T-helper 1 cell treated with Interleukin-12 subunit alpha and Interleukin-12 subunit beta and Interleukin-4 antibody, amounts not matched to agents 30 ng/mL and 1 ng/mL, for 36 hours (primary cell): Measurements from ENCODE around the gene XPO5. TPM values are rescaled to one million over a fixed set of nuclear protein-coding genes. Genes with fewer than 3 reads are reported as not detected.

Source experiments
- intact Hi-C: fragments of 100-400 bp; cut with micrococcal nuclease; formaldehyde crosslinking; loops from one replicate; pipeline ENCODE4 v1.15.1; 2024
- total RNA-seq: library from RNA; stranded (reverse); gene quantifications from 2 replicates; pipeline ENCODE4 v1.2.3, GENCODE V29; 2022

The XPO5 gene
- total RNA-seq, 1 donor from 2014 or later = 94.6 TPM

DNA sequence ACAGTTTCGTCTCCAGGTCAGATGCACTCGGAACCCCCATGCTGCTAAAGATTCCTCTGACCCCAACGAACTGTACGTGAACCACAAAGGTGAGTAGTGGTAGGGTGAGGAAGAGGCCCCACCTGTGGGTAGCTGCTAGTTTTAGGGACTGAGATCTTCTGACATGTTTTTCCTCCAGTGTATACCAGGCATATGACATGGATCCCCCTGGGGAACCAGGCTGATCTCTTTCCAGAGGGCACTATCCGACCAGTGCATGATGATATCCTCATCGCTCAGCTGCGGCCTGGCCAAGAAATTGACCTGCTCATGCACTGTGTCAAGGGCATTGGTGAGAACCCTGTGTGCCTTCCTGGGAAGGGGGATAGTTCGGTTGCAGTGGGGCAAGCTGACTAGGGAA, 55.7 kb downstream of the XPO5 start:
- intact Hi-C loops = no loop called here

DNA sequence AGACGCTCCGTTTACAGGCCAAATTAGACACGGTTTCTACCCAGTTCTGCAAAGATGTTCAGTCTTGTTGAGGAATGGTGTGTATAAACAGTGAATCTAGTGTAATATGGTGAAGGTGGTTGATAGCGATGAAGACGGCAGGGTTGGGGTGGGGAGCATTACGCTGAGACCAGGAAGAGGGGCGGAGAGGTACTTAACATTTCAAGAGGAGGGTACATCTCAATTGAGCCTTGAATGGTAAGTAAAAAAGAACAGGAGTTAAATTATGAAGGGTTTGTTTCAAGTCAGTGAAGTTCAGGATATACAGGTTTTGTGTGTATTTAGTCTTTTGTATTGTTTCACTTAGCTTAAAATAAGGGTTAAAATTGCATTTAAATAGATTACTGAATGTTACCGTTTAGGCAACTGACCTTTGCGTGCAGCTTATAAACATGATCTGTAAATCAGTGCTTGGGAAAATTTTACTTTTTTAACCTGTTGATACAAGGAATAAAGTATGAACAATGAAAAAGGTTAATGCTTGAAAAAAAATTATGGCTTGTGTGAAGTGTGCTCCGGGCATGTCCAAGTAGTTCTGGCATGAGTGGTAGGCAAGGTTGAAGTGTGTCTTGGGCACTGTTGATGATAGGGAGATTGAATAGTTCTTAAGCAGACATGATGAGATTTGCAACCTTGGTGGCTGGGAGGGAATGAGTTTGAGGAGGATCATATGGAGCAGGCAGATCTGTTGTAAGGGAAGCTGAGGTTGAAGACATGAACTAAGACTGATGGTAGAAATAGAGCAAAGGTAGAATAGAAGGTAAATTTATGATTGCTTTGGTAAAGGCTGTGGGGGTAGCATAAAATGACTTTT, 58.1 kb downstream of the XPO5 start:
- intact Hi-C loops = loop anchor here (1.0 to 5.0 kb wide), 16 partner anchors 11 to 955 kb away; partner anchors contain the start of genes ABCC10, CDC5L, CNPY3 and CUL7

DNA sequence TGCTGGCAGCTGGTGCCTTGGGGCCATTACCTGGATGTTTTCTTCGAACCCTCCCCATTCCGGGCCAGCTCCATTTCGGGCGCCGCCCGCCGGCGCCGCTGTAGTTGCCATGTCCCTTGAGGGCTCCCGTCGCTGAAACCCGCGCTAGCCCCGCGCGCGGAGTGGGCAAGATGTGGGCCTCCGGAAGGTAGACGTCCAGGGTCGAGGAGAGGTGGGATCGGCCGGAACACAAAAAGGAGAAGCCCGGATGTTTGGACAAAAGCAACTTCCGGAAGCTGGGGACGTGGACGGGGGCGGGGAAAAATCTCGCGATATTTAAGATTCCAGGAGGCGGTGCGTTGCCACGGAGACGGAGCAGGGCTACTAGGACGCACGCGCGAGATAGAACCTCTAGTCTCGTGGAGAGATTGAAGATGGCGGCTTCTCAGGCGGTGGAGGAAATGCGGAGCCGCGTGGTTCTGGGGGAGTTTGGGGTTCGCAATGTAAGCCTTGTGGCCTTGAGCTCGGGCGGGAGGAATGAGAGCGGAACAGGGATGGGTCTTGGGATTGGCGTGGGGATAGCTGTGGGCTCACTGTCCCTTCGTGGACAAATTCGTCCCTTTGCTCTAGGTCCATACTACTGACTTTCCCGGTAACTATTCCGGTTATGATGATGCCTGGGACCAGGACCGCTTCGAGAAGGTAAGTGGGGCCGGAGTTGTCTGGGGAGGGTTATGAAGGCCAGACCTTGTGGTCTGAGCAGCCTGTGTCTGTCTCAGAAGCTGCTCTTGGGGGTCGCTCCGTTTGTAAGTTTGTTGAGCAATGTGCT, 58.9 kb downstream of the XPO5 start, which contains the start of the genes POLR1C and YIPF3:
Gene POLR1C (plus strand): TSS at position 393 of the 808 bp plus-strand sequence. CDS start 21 bp downstream, at position 414.
Gene YIPF3 (minus strand): TSS at position 230 of the 808 bp plus-strand sequence. CDS start 119 bp downstream, at position 111.
- intact Hi-C loops = loop anchor here (1.0 to 5.0 kb wide), 17 partner anchors 11 to 955 kb away; partner anchors contain the start of genes ABCC10, CDC5L, CNPY3 and CUL7

DNA sequence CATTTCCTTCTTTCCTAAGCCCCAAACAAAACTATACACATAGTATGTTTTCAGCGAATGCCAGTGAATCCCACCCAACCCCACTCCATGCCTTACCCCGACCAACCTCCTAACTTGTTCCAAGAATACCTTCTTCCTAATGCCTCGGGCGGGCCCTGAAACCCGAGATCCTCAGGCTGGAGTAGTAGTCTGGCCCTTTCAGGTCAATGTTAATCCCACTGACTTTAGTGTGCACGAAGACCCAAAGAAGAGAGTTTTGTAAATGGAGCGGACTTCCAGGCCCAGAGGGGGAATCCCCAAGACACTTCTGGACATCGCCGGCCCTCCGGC, 59.5 kb downstream of the XPO5 start:
- intact Hi-C loops = loop anchor here (1.0 to 5.0 kb wide), 6 partner anchors 269 to 954 kb away; partner anchors contain the start of genes CDC5L, CNPY3, PPP2R5D and TBCC

DNA sequence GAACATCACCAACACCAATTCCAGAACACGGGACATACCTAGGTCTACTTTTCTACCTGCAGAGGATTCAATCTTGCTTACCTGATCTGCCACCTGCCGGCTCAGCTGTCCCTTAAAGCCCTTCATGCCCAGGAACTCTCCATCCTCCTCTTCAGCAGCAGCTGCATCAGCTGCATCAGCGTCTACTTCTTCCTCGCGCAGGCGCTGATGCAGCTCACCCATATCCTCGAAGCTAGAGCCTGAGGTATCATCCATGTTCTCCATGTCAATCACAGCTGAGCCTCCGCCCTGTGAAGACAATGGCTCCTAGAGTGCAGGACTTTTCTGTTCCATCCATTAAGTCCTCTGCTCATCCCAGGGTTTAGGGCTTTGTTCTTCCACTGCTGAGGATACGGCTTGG, 60.0 kb downstream of the XPO5 start:
- intact Hi-C loops = loop anchor here (1.0 to 5.0 kb wide), 6 partner anchors 269 to 954 kb away; partner anchors contain the start of genes CDC5L, CNPY3, PPP2R5D and TBCC

DNA sequence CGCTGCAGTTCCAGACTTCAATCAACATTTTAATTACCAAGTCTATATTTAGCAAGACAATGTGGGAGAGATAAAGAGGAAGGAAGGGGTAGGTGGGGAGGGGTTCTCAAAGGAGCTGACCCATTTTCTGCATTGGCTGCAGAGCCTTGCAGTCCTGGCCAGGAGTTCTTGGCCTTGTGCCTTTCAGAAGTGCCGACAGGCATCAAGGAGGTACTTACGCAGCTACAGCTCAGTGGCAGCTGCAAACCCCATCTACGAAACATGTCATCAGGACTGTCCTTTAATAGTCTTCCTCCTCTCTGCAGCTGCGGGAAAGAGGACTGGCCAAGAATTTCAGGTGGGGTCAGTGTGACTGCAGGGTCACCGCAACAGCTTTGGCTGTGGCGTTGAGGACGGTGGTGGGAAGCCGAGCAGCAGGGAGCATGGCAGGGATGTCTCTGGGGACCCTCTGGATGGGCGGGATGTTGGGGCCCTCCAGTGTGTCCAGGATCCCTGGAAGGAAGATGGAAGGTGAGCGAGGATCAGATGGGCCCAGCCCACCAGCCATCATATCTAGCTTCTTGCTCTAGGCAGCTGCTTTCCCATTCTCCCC, 63.9 kb downstream of the XPO5 start:
- intact Hi-C loops = no loop called here

DNA sequence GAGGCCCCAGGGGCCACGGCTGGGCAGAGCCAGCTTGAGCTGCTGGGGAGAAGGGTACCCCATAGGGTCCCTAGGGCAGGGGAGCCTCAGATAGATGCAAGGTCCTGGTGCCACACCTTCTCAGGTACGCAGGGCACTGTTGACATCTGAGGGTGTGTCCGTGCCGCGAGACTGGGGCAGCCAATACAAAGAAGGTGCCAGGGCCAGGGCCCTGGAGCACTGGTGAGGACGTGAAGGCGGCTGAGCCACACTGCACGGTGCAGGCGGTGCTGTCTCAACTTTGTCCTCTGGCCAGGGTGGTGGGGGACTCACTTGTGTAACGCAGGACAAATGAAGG, 65.0 kb downstream of the XPO5 start:
- intact Hi-C loops = no loop called here

DNA sequence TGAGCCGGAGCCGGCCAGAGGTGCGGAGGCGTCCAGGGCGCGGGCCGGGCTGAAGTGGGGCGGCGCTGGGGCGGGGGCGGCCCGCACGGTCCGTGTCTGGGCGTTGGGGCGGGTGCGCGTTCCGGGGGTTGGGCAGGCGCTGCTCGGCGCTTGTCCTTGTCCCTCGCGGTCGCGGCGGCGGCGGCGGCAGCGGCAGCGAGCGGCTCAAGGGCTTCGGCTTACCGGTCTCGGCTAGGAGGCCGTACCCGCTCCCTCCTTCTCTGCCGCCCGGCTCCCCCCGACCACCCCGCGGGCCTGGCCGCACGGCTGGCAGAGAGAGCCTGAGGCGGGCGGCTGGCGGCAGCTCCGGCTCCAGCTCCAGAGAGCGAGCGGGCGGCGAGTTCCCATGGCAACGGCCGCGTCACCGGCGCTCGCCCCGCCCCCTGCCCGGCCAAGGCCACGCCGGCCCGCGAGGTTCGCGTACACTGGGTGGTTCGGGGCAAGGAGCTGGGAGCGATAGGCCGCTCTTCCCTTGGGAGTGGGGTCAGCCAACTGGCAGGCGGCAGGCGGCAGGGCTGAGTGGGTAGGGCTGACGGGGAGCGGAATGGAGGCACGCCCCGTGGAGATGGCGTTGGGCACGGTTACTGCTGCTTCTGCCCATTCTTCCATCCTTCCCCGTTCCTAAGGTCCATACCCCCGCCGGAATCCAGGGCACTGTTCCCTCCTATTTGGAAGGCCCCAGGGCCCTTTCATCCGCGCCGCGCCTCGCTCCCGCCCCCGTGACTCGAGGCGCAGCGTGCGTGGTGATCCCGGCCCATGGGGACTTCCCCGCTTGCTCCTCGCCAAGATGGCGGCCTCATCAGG, 65.6 kb downstream of the XPO5 start, which contains the start of gene LRRC73:
Gene LRRC73 (minus strand): TSS at position 363 of the 843 bp plus-strand sequence. CDS start 561 bp downstream, outside the sequence.
- intact Hi-C loops = no loop called here

DNA sequence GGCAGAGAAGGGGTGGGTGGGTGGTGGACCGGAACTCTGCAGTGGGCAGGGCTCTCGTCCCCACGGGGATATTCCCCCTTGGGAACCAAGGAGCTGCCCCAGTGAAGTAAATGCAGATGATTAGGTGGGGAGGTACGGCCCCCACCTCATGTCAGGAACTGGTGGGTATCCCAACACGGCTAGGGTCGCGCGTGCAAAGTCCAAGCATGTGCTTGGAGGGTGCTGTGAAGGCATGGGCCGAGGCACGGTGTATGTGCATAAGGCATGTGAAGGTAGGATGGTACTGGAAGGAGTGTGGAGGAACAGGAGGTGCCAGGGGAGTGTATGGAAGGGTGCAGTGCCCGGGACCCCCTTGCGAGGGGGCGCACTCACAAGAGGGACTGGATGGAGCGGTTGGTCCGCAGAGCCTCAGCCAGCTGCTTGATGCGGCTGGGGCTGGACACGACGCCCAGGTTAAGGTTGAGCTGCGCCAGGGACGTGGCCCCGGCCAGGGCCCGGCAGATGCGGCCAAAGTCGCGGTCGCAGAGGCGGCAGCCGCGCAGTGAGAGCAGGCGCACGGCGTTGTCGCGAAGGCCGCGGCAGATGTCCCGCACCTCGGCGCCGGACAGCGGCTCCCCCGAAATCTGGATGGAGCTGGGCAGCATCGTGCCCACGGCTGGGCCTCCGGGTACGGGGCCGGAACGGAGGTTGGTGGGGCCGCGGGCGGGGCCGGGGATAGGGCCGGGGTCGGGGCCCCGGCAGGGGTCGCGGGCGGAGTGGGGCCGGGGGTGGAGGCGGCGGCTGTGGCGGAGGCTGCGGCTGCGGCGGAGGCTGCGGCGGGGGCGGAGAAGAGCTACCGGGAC, 66.5 kb downstream of the XPO5 start:
- intact Hi-C loops = no loop called here

DNA sequence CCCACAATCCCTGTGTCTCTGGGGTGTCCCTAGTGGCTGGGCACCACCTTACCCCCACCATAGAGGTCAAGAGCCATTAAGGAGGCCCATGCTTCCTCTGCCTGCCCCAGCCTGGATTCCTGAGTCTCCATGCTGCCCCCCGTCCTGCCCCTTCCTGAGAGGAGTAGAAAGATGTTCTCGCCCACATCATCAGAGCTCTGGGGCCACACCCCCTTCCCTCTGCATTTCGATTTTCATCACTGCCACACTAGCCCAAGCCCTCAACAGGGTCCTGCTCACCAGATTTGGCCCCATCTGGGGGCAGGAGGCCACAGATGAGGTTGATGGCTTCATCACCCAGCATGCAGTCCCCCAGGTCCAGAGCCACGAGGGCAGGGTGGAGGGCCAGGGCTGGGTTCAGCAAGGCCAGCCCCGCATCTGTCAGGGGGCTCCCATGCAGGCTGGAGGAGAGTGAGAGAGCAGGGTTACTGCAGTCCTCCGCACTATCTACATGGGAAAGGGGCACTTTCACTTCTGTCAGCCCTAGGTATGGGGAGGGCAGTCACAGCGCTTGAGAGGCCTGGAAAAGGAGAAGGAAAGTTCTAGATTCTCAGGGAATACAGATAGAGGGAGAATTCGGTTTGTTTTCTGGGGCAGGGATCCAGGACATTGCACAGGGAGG, 67.2 kb downstream of the XPO5 start:
- intact Hi-C loops = no loop called here

DNA sequence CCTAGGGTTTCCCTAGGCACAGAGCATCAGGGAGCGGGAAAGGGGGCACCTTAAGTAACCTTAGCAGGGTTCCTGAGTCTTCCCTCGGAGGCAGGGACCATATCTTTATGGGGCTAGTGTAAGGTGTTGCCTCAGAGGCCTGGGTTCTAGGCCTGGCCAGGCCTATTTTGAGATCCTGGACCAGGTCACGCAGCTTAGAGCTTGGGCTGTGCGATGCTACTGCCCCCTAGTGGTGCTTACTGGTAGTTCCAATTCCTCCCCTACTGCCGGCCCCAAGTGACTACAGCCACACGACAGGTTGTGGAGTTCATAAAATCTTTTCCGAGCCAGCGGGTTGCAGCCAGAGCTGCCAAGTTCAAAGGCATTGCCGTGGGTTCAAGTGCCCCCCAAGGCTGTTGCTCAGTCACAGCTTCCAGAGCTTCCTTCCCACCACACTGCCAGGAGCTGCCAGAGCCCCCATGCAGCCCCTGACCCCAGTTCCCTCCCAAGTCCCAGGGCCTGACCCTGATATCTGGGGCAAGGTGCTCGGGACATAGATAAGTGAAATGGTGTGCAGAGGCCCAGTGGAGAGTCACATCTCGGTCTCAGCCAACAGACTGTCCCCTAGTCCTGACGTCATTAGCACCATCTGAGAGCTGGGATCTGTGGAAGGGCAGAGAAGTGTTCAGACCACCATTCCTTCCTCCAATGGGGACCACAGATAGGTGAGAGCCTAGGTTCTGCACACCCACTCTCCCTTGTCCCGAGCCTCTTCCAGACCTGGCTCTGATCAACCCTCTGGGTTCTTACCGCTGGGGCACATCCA, 69.0 kb downstream of the XPO5 start:
- intact Hi-C loops = loop anchor here (1.0 to 2.0 kb wide), 9 partner anchors 10 to 606 kb away; partner anchors contain the start of genes ABCC10, CRIP3, DNPH1 and POLR1C

DNA sequence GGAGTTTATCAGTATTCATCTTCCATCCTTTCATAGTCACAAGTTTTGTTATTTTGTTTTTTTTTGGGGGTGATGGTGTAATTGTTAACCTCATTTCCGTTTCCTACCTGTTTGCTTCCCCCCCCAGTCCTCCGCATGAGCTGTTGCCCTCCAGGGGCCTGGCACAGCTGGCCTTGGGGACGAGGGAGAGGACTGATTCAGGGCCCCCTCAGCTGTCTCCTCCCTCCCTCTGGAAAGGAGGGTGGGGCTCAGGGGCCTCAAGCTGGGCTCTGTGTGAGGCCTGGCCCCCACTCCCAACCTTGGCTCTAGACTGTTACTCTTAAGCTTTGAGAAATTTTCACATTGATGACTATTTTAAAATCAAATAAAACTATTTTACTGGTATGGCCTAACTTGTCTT, 69.7 kb downstream of the XPO5 start:
- intact Hi-C loops = loop anchor here (1.0 to 2.0 kb wide), 9 partner anchors 11 to 605 kb away; partner anchors contain the start of genes ABCC10, CRIP3, DNPH1 and POLR1C

DNA sequence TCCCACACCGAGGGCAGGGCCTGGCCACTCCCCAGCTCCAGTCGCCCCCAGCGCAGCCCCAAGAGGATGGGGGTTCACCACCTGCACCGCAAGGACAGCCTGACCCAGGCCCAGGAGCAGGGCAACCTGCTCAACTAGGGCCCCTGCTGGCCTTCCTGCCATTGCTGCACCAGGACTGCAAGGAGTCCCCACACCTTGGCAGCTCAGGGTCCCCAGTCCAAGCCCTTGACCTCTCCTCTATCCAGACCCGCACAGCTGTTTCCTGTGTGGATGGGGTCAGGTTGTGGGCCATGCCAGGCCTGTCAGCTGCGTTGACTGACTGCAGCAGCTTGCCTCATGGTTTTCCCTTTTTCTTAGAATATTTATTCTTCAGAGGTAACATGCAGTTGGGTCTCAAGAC, 70.1 kb downstream of the XPO5 start:
- intact Hi-C loops = loop anchor here (1.0 to 2.0 kb wide), 9 partner anchors 12 to 604 kb away; partner anchors contain the start of genes ABCC10, CRIP3, DNPH1 and POLR1C

DNA sequence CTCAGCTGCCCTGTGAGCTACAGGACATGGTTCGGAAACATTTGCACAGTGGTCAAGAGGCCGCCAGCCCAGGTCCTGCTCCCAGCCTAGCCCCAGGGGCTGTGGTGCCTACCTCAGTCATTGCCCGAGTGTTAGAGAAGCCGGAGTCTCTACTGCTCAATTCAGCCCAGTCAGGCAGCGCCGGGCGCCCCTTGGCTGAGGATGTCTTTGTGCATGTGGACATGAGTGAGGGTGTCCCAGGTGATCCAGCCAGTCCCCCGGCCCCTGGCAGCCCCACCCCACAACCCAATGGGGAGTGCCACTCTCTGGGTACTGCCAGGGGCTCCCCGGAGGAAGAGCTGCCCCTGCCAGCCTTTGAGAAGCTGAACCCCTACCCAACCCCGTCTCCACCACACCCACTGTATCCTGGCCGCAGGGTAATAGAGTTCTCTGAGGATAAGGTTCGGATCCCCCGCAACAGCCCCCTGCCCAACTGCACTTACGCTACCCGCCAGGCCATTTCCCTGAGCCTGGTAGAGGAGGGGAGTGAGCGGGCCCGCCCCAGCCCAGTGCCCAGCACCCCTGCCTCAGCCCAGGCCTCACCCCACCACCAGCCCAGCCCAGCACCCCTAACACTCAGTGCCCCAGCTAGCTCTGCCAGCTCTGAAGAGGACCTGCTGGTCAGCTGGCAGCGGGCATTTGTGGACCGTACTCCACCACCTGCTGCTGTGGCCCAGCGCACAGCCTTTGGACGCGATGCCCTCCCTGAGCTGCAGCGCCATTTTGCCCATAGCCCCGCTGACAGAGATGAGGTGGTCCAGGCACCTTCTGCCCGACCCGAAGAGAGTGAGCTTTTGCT, 70.9 kb downstream of the XPO5 start:
- intact Hi-C loops = no loop called here

DNA sequence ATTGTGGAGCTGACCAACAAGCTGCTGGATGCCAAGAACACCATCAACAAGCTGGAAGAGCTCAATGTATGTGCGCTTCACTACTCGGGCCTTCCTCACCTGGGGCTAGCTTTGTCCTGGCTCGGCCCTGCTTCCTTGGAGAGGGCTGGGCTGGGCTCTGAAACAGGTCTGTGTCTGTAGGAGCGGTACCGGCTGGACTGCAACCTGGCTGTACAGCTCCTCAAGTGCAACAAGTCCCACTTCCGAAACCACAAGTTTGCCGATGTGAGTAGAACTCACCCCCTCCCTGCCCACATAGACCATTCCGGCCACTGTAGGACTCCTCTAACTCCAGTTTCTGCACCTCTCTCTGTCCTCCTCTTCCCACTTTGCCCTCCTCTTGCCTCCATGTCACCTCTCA, 72.4 kb downstream of the XPO5 start:
- intact Hi-C loops = no loop called here

DNA sequence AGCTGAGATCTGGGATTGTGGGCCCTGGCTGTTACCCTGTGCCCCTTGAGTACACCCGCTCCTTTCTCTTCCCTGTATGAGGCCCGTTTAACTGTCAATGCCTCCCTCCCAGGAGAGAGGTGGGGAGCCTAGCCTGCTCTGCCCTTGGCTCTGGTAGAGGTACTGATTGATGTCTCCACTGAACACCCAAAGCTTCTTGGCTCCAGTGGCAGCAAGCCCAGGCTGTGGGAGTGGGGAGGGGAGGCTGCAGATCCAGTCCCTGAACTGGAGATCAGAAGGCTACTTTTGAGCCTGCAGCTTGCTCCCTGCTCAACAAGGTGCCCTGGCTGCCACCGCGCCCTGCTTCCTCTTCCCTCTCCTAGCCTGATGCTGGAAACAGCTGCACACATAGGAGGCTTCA, 73.2 kb downstream of the XPO5 start:
- intact Hi-C loops = no loop called here

DNA sequence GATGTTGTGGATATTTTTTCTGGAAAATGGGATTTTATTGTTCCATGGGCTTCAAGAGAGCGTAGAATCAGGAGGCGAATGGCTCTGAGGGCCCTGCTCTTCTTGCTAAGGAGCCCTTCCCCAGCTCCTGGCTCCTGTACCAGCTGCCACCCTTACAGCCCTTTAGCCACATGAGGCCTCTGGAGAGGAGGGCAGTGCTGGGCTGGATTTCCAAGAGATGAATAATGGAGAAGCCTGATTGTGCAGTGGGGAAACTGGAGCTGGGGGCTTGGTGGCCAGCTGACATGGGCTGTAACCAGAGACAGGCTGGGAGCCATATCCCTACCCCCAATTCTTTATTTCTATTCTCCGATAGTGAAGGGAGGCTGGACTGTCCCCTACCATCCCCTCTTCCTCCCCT, 74.9 kb downstream of the XPO5 start:
- intact Hi-C loops = no loop called here
